HG03045 (cell line): Measurements from ENCODE around the gene SLC16A5.
"Not testable (repeated sequence)": the region's sequence is repeated elsewhere in the genome, so short reads cannot be mapped to it uniquely, and the experiment has no call there.

Source experiments
- ATAC-seq: cut with Tn5 transposase; IDR thresholded peaks from one replicate; pipeline ENCODE4 v1.9.1; 2021; ENCODE audit warnings: mild to moderate bottlenecking, moderate library complexity; ENCODE audit not compliant: unreplicated experiment

SLC16A5 gene

GRCh38 chr17:75131278-75132017, 43.7 kb downstream of the SLC16A5 start, which contains the start of gene NT5C:
NT5C (minus strand) TSS chr17:75131742; CDS start chr17:75131707, 35 bp downstream.
- ATAC-seq, result peak; percentile 73

GRCh38 chr17:75132018-75133000, 44.6 kb downstream of the SLC16A5 start:
- ATAC-seq, result not testable (repeated sequence)

GRCh38 chr17:75133001-75133400, 45.2 kb downstream of the SLC16A5 start:
- no peak for ATAC-seq

GRCh38 chr17:75133607-75134347, 46.0 kb downstream of the SLC16A5 start:
- ATAC-seq, result not testable (repeated sequence)

- ATAC-seq, result no peak
These were observed 47.7 kb downstream of the SLC16A5 start for GRCh38 chr17:75135452-75135851.

GRCh38 chr17:75135946-75136345, 48.2 kb downstream of the SLC16A5 start:
- ATAC-seq, result no peak

GRCh38 chr17:75137762-75138161, 50.0 kb downstream of the SLC16A5 start:
- not testable (repeated sequence) for ATAC-seq

- no peak for ATAC-seq
These were observed 50.8 kb downstream of the SLC16A5 start for GRCh38 chr17:75138519-75138918.

GRCh38 chr17:75142236-75142971, 54.6 kb downstream of the SLC16A5 start:
- ATAC-seq, result no peak

- no peak for ATAC-seq
These were observed 57.2 kb downstream of the SLC16A5 start for GRCh38 chr17:75144816-75145512.

- no peak for ATAC-seq
These were observed 58.8 kb downstream of the SLC16A5 start for GRCh38 chr17:75146592-75146991.

GRCh38 chr17:75147878-75148546, 60.3 kb downstream of the SLC16A5 start:
- no peak for ATAC-seq

GRCh38 chr17:75151930-75152329, 64.2 kb downstream of the SLC16A5 start:
- ATAC-seq, result no peak

- ATAC-seq, result no peak
These were observed 64.8 kb downstream of the SLC16A5 start for GRCh38 chr17:75152523-75152921.

- no peak for ATAC-seq
These were observed 65.4 kb downstream of the SLC16A5 start for GRCh38 chr17:75152922-75153779.

- peak; percentile 14 for ATAC-seq
These were observed 66.0 kb downstream of the SLC16A5 start for GRCh38 chr17:75153780-75154194.

- peak; percentile 94 for ATAC-seq
These were observed 66.7 kb downstream of the SLC16A5 start, which contains the start of gene JPT1 for GRCh38 chr17:75154195-75155106. JPT1 (minus strand) TSS chr17:75154512; CDS start chr17:75154397, 115 bp downstream.
